ENCODE data around the gene SLC8A1. TPM values are rescaled to one million over a fixed set of nuclear protein-coding genes. Genes with fewer than 3 reads are reported as not detected.

The SLC8A1 gene
- total and polyA plus RNA-seq, 2 experiments from 2014 or later, result 103 to 682 TPM

DNA sequence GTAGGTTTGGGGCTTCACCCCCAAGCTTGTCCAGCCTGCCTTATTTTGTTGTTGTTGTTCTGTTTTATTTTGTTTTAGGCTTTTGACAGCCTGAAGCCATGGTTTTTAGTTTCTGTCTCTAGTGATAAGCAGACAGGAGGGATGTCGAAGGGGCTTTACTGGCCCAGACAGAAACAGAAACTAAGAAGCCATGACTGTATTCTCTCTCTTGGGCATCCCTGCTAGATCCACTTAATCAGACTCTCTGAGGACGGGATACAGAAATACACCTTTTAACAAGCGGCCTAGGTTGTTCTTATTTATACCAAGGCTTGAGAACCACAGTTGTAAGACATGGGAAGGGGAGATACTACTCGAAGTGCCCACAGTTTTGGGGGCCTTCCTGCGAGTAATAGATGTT is 330.9 kb downstream of the SLC8A1 start:
- TF ChIP-seq, protein P1, sequence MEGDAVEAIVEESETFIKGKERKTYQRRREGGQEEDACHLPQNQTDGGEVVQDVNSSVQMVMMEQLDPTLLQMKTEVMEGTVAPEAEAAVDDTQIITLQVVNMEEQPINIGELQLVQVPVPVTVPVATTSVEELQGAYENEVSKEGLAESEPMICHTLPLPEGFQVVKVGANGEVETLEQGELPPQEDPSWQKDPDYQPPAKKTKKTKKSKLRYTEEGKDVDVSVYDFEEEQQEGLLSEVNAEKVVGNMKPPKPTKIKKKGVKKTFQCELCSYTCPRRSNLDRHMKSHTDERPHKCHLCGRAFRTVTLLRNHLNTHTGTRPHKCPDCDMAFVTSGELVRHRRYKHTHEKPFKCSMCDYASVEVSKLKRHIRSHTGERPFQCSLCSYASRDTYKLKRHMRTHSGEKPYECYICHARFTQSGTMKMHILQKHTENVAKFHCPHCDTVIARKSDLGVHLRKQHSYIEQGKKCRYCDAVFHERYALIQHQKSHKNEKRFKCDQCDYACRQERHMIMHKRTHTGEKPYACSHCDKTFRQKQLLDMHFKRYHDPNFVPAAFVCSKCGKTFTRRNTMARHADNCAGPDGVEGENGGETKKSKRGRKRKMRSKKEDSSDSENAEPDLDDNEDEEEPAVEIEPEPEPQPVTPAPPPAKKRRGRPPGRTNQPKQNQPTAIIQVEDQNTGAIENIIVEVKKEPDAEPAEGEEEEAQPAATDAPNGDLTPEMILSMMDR (IDR thresholded peaks at IDR 0.05; ENCODE audit: low read depth, low read length), result no peak
- H3K27me3 ChIP-seq, result no peaks in the 10 kb centered on the region
- no peak overlapping the region for H3K4me3 ChIP-seq
- no peak for DNase-seq (ENCODE audit: low read depth in 1 of 2, low spot score in 1 of 2)
- peaks cover 21% of the 10 kb centered on the region for H3K36me3 ChIP-seq
- H3K9me3 ChIP-seq (ENCODE audit: low read depth), result no peaks in the 10 kb centered on the region
- H3K4me1 ChIP-seq (ENCODE audit: low read depth), result peaks cover 32% of the 10 kb centered on the region
- H3K27ac ChIP-seq, result peak overlapping the region; percentile 79

DNA sequence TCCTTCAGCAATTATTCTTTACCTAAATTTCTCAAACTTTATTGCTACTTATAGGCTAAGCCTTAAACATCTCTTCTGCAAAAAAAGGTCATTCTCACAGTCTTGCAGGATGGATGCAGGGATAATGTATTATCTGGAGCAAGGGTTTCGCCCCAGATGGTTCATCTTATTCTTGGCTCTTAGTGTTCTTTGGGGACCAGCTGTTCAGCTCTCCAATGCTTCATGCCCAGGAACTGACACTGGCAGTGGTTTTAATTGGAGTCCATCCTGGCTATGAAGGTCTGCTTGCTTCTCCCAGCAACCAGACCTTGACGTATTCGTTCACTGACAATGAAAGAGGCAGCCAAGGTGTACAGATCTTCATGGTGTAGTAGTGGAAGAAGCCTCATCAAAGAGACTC is 331.9 kb downstream of the SLC8A1 start:
- Histone ChIP-seq H3K4me1 (ENCODE audit: low read depth) (peaks cover 32% of the 10 kb centered on the region), H3K27ac (peak overlapping the region; percentile 25), H3K4me3 (no peak overlapping the region), H3K27me3 (no peaks in the 10 kb centered on the region), H3K36me3 (peaks cover 24% of the 10 kb centered on the region), H3K9me3 (ENCODE audit: low read depth) (no peaks in the 10 kb centered on the region)
- TF ChIP-seq, protein P1 (IDR thresholded peaks at IDR 0.05; ENCODE audit: low read depth, low read length), result no peak
- no peak for DNase-seq (ENCODE audit: low read depth in 1 of 2, low spot score in 1 of 2)

DNA sequence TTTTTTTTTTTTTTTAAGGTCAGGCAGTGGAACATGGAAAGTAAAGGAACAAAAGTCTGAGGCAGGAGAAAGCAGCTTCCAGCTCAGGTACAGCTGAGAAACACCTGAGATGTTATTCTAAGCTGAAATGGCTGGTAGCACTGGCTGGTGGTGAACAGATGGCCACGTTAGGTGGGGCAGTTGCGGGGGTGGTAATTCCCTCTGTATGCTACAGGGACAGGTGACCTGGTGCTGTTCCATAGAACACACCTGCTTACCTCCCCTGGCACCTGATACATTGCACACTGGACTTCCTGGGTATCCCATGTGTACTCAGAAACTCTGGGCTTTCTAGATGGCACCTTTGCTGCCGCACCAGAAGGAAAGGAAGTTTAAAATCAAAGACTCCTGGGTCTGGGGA is 333.3 kb downstream of the SLC8A1 start:
- H3K36me3 ChIP-seq, result peaks cover 32% of the 10 kb centered on the region
- H3K27ac ChIP-seq, result peak overlapping the region; percentile 66
- TF ChIP-seq, protein P1 (IDR thresholded peaks at IDR 0.05; ENCODE audit: low read depth, low read length), result no peak

DNA sequence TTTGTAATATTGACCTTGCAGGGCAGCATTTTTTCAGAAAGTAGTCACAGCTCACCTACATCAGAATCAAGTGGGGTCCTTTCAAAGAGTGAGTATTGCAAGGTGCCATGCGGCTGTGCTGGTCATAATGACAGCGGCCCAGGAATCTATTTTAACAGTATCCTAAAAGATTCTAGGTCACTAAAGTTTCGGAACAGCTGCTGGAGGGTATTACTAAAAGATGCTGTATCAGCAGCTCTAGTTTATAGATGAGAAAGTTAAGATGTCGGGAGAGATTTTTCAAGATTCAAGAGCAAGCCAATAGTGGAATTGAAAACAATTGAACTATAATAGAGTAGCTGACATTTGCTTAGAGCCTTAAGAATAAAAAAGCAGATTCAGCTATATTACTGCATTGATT is 336.0 kb downstream of the SLC8A1 start:
- no peak for DNase-seq (ENCODE audit: low read depth in 1 of 2, low spot score in 1 of 2)

More for the DNA sequence above, 333.3 kb downstream of the SLC8A1 start:
- peaks cover 21% of the 10 kb centered on the region for H3K4me1 ChIP-seq (ENCODE audit: low read depth)
- no peaks in the 10 kb centered on the region for H3K9me3 ChIP-seq (ENCODE audit: low read depth)
- no peaks in the 10 kb centered on the region for H3K27me3 ChIP-seq
- no peak overlapping the region for H3K4me3 ChIP-seq
- no peak for DNase-seq (ENCODE audit: low read depth in 1 of 2, low spot score in 1 of 2)

DNA sequence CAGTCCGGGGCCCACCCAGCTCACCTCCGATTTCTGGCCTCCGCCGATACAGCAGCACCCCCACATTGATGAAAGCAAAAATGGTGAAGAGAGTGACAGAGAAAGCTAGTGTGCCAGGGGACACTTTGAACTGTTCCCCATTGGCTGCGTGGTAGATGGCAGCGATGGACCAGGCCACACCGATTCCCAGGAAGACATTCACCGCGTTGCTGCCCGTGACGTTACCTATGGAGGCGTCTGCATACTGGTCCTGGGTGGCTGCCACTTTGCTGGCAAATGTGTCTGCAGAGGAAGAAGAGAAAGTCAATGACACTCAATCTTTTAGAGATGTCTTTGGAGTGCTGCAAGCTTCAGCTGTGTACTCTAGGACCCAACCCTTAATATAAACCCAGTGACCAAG is 336.5 kb downstream of the SLC8A1 start:
- Histone ChIP-seq H3K27ac (peak overlapping the region; percentile 42), H3K9me3 (ENCODE audit: low read depth) (no peaks in the 10 kb centered on the region), H3K4me1 (ENCODE audit: low read depth) (peaks cover 3% of the 10 kb centered on the region), H3K4me3 (no peak overlapping the region), H3K27me3 (no peaks in the 10 kb centered on the region), H3K36me3 (peaks cover 35% of the 10 kb centered on the region)
- DNase-seq (ENCODE audit: low read depth in 1 of 2, low spot score in 1 of 2), result no peak
- TF ChIP-seq, protein P1 (IDR thresholded peaks at IDR 0.05; ENCODE audit: low read depth, low read length), result no peak

More for the DNA sequence above, 336.0 kb downstream of the SLC8A1 start:
- TF ChIP-seq, protein P1 (IDR thresholded peaks at IDR 0.05; ENCODE audit: low read depth, low read length), result no peak
- Histone ChIP-seq H3K4me1 (ENCODE audit: low read depth) (peaks cover 3% of the 10 kb centered on the region), H3K36me3 (peaks cover 35% of the 10 kb centered on the region), H3K9me3 (ENCODE audit: low read depth) (no peaks in the 10 kb centered on the region), H3K4me3 (no peak overlapping the region), H3K27me3 (no peaks in the 10 kb centered on the region), H3K27ac (peak overlapping the region; percentile 42)

DNA sequence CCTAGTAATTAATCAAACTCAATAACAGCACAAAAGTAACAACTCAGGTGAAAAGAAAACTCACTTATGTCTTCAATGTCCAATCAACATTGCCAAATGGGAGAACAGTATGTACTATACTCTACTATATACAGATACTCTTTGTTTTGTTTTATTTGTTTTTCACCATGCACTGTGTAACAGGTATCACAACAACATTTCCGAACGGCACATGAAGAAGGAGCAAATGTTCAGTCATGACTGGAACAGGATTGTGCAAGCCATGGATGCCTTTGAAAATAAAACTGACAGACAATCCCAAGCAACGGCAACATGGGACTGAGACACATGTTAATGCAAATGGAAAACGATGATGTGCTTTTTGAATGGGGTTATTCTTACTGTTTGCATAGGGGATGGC is 337.9 kb downstream of the SLC8A1 start:
- peaks cover 39% of the 10 kb centered on the region for H3K36me3 ChIP-seq
- no peaks in the 10 kb centered on the region for H3K27me3 ChIP-seq
- TF ChIP-seq, protein P1 (IDR thresholded peaks at IDR 0.05; ENCODE audit: low read depth, low read length), result no peak
- no peak overlapping the region for H3K4me3 ChIP-seq
- no peak for DNase-seq (ENCODE audit: low read depth in 1 of 2, low spot score in 1 of 2)
- peaks cover 3% of the 10 kb centered on the region for H3K4me1 ChIP-seq (ENCODE audit: low read depth)
- H3K27ac ChIP-seq, result peak overlapping the region; percentile 18
- H3K9me3 ChIP-seq (ENCODE audit: low read depth), result no peaks in the 10 kb centered on the region
